Nucleus accumbens (tissue), 56 donors: ENCODE results near the gene DNER.

ENCODE experiments used
- DNase-seq, 56 donors: peaks; one replicate each; lab custom pipeline; 2025; lab: John Stamatoyannopoulos, UW

Gene DNER

DNA sequence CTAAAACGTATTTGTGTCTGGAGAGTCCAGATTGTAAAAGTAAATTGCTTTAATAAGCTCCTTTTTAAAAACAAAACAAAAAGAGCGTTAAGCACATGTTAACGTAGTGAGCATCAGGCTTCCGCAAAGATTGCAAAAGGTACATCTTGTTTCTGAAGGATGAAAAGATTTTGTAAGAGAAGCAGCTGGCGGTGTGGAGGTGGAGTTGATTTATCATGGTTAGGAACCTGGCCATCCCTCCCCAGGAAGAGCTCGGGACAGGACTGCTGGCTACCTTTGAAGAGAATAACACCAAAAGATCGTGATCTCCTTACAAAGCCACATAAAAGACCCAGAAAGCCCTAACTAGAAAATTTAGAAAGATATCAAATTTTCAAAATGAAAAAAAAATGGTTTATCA lies 132.2 kb downstream of the DNER start:
- DNase-seq, result no peak

DNA sequence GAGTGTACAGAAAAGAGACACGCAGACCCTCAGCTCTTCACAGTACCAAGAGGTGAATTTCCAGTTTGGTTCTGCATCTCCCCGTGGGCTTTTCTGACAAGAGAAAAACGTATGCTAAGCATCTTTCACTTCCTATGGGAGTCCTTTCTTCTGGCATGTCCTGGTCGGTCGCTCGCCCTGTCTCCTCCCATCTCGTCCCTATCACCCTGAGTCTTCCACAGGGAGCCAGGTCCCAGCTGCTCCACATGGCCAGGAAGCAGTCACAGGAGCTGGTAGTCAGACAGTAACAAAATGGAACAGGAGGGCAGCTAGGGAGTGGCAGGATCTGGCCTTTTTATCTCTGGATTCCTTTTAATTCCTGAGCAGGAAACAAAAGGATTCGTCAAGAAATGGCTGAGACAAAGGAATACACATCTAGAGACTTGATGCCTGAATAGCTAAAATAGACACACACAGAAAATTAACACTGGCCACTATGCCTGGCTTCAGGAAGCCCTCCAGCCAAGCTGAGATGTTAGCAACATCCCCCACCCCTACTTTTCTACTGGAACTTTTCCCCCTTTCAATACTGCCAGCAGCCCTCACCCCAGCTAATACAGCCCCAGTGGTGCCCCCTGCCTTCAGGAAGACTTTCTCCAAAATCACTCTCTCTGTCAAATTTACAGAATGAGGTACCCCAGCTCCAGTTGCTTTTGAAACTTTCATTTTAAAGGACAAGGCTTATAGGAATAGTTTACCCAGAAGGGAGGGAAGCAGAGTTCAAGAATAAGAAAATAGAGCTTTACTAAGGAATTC lies 136.1 kb downstream of the DNER start:
- no peak for DNase-seq

DNA sequence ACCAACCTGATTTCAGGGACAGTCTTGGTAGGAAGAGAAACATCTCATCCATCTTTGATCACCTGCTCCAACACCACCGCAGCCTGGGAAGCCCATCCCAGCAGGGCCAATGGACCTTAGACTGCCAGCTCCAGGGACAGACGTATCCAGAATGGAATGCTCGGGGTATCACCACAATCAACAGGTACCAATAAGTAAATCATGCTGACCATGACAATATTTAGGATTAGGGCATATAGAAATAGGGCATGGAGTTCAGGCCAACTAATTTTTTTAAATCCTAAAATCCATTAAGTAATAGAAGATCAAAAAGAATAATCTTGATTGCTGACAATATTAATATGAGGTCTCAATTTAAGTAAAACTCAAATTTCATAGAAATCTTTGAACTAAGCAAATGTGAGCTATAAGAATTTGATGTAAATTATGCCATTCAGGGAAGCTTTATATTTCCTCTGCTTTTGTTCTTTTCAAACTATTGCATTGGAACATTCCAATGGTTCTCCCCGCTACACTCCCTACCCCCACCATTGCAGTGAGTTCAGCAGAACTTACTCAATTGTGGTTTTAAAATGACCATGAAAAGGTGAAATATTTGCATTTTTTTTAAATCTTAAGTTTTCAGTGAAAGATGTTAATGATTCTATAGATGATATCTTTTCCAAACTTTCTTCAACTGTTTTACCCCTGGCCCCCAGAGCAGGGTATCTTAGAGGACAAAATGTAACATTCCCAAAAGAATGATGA lies 138.6 kb downstream of the DNER start:
- no peak for DNase-seq

- DNase-seq, result no peak
Measured at GRCh38 chr2:229572507-229573271, 141.7 kb downstream of the DNER start.

DNA sequence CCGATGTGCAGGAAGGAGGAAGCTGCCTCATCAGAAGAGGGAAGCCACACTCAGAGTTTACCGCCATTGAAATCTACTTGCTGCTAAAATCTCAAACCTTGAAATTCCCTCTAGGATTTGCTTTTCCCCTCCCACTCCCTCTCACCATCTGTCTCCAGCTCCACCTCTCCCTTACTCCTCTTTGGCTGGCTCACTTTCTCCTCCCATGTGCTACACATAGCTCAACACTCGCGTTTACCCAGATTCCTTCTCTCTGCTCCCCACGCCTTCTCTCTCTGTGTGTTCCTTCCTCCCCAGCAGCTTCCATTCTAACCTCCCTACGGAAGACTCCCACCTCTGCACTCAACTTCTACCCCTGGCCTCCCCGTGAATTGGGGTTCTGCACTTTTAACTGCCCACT lies 143.1 kb downstream of the DNER start:
- no peak for DNase-seq

DNA sequence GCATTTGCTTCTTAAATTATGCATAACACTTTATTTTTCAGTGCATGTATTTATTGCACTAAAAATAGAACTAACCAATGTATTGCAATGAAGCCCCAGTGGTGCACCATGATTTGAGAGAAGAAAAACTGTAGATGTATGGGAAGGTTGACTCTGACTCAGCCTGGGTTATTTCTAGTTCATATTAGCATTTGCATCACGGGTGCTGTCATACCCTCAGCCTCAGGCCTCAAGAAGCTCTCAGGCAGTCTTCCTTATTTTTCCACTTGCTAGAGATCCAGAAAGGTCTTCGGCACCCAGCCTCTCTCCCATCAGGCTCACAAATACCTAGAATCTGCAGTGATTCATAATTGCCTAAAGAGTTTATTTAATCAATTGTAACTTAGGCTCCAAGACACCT lies 148.0 kb downstream of the DNER start:
- DNase-seq, result peak in 10 of 56 donors; percentile 3 to 43 (median 6)

- no peak for DNase-seq
Measured at GRCh38 chr2:229564300-229564907, 150.0 kb downstream of the DNER start.

- DNase-seq, result no peak
Measured at GRCh38 chr2:229563388-229563787, 151.0 kb downstream of the DNER start.

DNA sequence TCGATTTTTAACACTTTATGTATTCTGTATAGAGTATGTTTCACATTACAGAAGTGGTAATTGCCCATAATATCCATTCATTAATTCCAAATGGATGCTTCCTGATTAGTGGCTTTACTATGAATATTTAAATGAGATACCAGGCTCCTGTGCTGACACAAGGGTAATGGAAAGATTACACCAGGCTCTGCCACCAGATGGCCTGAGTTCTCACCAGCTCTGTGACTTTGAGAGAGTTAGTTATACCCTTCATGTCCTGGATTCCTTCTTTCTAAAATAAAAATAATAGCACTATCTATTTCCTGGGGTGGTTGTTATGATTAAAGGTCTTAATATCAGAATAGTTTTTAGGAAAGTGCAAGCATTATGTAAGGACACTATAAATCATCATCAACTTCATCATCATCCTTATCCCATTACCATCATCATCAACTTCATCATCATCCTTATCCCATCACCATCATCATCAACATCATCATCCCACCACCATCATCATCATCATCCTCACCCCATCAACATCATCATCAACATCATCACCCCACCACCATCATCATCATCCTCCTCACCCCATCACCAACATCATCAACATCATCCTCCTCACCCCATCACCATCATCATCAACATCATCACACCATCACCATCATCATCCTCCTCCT lies 151.8 kb downstream of the DNER start:
- no peak for DNase-seq

DNA sequence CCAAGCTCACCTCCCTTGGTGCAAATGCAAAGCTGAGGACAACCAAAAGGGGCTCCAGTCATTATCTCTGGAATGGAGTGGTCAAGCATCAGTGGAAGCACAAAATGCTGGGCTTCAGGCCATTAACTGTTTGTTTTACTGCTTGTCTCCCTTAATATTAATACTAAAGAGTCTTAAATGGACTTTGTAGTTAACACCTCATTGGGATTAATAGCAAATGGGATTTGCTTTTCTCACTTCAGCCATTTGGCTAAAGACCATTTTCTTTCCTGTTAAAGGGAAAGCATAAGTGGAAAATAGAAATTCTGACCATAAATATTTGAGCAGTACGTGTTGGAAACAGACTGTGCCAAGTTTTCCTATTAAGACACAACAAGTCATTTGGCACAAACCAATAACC lies 154.4 kb downstream of the DNER start:
- no peak for DNase-seq

- DNase-seq, result no peak
Measured at GRCh38 chr2:229553091-229553490, 161.3 kb downstream of the DNER start.

DNA sequence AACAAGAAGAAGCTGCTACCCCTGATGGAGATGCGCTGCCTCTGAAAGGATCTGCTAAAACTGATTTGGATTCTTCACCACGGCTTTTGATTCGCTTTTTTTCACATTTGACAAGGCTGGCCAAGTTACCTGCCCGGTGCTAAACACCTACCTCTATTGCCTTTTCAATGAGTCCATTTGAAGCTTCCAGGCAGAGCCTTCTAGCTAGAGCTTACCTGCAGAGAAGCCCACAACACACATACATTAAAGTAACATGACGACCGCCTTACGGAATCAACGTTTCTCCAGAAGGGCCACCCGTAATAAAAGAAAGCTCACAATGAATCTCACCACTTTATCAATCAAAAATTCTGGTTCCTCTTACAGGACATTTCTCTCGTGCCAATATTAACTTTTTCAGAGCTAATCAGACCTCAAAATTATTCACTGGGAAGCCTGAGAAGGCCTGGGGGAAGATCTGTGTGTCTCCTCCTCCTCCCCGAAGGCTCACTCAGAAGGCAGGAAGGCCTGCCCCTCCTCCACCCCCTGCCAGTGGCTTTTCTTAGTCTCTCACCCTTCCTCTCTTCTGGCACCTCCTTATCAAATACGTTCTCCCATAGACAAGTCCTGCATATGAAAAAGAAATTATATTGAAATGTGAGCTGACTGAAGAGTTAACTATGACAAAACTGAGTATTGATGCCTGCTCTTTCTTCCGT lies 171.0 kb downstream of the DNER start:
- no peak for DNase-seq

GRCh38 chr2:229539628-229540027 lies 174.7 kb downstream of the DNER start:
- no peak for DNase-seq

GRCh38 chr2:229531594-229531993 lies 182.8 kb downstream of the DNER start:
- no peak for DNase-seq

DNA sequence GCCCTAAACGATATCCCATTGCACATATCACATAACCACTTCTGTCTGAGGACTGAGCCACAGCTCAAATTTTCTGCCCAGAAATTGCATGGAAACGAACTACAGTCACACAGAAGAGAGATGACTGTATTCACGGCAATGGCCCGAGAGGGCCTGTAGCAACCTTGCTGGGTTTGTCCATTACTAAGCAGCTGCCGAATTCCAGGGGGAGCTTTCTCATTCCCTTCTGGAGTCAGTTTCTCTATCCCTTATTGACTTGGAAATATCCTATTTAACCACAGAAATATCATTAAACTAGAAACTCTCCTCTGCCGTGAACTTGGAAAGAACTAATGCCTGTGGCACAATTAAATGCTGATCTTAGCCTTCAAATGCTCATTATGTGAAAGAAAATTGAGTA lies 183.9 kb downstream of the DNER start:
- DNase-seq, result no peak

DNA sequence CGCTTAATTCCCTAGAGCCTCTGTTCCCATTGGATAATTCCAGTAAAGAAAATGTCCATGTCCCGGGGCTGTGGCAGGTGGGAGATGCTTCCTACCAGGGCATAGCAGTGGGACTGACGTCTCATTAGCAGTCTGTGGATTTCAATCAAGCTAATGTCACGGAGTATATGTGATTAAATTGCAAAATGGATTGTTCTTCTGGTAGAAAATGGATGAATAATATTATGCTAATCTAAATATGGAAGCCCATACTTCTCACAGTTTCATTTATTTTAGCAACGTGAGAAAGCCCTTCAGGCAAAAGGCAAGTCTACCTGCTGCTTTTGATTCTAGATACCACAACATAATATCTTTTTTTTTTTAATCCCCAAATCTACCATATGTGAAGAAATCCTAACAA lies 185.5 kb downstream of the DNER start:
- no peak for DNase-seq

- no peak for DNase-seq
Measured at GRCh38 chr2:229526951-229527350, 187.4 kb downstream of the DNER start.

DNA sequence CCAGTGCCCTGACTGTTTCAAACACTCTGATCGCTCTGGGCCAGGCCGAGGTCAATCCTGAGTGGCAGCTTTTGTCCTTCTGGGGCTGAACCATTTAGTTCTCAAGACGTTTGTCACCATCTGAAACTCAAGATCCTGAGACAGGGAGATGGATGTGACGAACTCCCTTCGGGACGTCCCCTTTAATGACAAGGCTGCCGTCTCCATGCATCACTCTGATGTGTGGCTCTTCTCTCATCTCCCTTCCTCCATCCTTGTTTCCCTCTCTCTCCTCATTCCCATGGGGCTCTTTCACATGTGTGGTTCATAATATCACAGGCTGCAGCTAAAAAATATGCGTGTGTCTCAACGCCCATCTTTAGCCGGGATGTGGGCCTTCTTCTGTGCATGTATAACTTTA lies 189.6 kb downstream of the DNER start:
- DNase-seq, result no peak

- no peak for DNase-seq
Measured at GRCh38 chr2:229523663-229524062, 190.7 kb downstream of the DNER start.

DNA sequence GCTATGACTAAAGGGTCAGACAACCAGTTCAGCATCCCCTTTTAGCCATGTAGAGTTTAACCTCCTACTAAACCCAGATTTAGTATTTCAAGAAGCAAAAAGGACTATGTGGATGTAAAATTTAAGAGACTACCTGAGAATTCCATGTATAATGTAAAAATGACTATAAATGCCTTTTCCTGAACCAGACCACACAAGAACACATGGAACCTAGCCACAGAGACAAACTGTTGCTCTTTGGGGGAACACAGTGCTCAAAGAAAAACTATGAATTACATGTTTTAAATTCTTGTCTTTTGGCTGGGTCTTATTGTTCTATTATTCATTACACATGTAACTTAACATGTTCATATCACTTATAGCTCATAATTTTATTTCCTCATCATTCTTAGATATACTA lies 192.8 kb downstream of the DNER start:
- DNase-seq, result no peak
